ENCODE measurements around the gene JAKMIP2.

JAKMIP2 gene

GRCh38 chr5:147668385-147668784, 114.1 kb downstream of the JAKMIP2 start:
- H3K9me3 ChIP-seq (ENCODE audit: insufficient read depth, low read depth, low read length): no peaks in the 10 kb centered on the region
- no peak for TF ChIP-seq EZH2phosphoT487 (IDR thresholded peaks at IDR 0.05; ENCODE audit: borderline replicate concordance)
- TF ChIP-seq CTCF (conservative IDR thresholded peaks at IDR 0.05; ENCODE audit: low read length): no peak
- H3K9ac ChIP-seq (ENCODE audit: low read depth, low read length, poor library complexity, severe bottlenecking): no peak overlapping the region
- H3K4me1 ChIP-seq (ENCODE audit: insufficient read depth, low read length, poor library complexity, severe bottlenecking): no peaks in the 10 kb centered on the region
- peaks cover 8% of the 10 kb centered on the region; the same call in 1 of the 2 replicates for H3K36me3 ChIP-seq (ENCODE audit: insufficient read depth, low read length)
- H3K9me2 ChIP-seq (replicated peaks; ENCODE audit: low read depth, low read length): no peaks in the 10 kb centered on the region
- H3K4me3 ChIP-seq (ENCODE audit: low read length, poor library complexity, severe bottlenecking): no peak overlapping the region
- H3K4me2 ChIP-seq (ENCODE audit: low read depth, low read length, poor library complexity, severe bottlenecking): no peak overlapping the region
- no peaks in the 10 kb centered on the region for H3F3A ChIP-seq (ENCODE audit: low read depth)
- no peaks in the 10 kb centered on the region for H4K20me1 ChIP-seq (ENCODE audit: insufficient read depth, low read length, poor library complexity, severe bottlenecking)
- no peaks in the 10 kb centered on the region for H3K79me2 ChIP-seq (ENCODE audit: insufficient read depth, low read length)
- H2AFZ ChIP-seq (ENCODE audit: low read length): no peak overlapping the region
- no peaks in the 10 kb centered on the region for H3K27me3 ChIP-seq (ENCODE audit: insufficient read depth, low read length, poor library complexity, severe bottlenecking)

GRCh38 chr5:147667363-147667762, 115.2 kb downstream of the JAKMIP2 start:
- H3K4me3 ChIP-seq (ENCODE audit: low read length, poor library complexity, severe bottlenecking): no peak overlapping the region
- no peaks in the 10 kb centered on the region for H3K4me1 ChIP-seq (ENCODE audit: insufficient read depth, low read length, poor library complexity, severe bottlenecking)
- no peaks in the 10 kb centered on the region for H4K20me1 ChIP-seq (ENCODE audit: insufficient read depth, low read length, poor library complexity, severe bottlenecking)
- H3K4me2 ChIP-seq (ENCODE audit: low read depth, low read length, poor library complexity, severe bottlenecking): no peak overlapping the region
- no peaks in the 10 kb centered on the region for H3K27me3 ChIP-seq (ENCODE audit: insufficient read depth, low read length, poor library complexity, severe bottlenecking)
- TF ChIP-seq EZH2phosphoT487 (IDR thresholded peaks at IDR 0.05; ENCODE audit: borderline replicate concordance): no peak
- H3F3A ChIP-seq (ENCODE audit: low read depth): no peaks in the 10 kb centered on the region
- H3K9ac ChIP-seq (ENCODE audit: low read depth, low read length, poor library complexity, severe bottlenecking): no peak overlapping the region
- H3K36me3 ChIP-seq (ENCODE audit: insufficient read depth, low read length): peaks cover 8% of the 10 kb centered on the region; the same call in 1 of the 2 replicates
- H3K79me2 ChIP-seq (ENCODE audit: insufficient read depth, low read length): no peaks in the 10 kb centered on the region
- no peak overlapping the region for H2AFZ ChIP-seq (ENCODE audit: low read length)
- no peaks in the 10 kb centered on the region for H3K9me3 ChIP-seq (ENCODE audit: insufficient read depth, low read depth, low read length)
- H3K9me2 ChIP-seq (replicated peaks; ENCODE audit: low read depth, low read length): no peaks in the 10 kb centered on the region

GRCh38 chr5:147666419-147666818, 116.1 kb downstream of the JAKMIP2 start:
- no peak overlapping the region for H3K9ac ChIP-seq (ENCODE audit: low read depth, low read length, poor library complexity, severe bottlenecking)
- H3K4me1 ChIP-seq (ENCODE audit: insufficient read depth, low read length, poor library complexity, severe bottlenecking): no peaks in the 10 kb centered on the region
- H4K20me1 ChIP-seq (ENCODE audit: insufficient read depth, low read length, poor library complexity, severe bottlenecking): no peaks in the 10 kb centered on the region

More at GRCh38 chr5:147666419-147666818, 116.1 kb downstream of the JAKMIP2 start:
- Histone ChIP-seq H3K9me3 (ENCODE audit: insufficient read depth, low read depth, low read length) (no peaks in the 10 kb centered on the region), H3K4me2 (ENCODE audit: low read depth, low read length, poor library complexity, severe bottlenecking) (no peak overlapping the region), H3K27me3 (ENCODE audit: insufficient read depth, low read length, poor library complexity, severe bottlenecking) (no peaks in the 10 kb centered on the region), H3K4me3 (ENCODE audit: low read length, poor library complexity, severe bottlenecking) (no peak overlapping the region), H3K36me3 (ENCODE audit: insufficient read depth, low read length) (peaks cover 6% of the 10 kb centered on the region; the same call in 1 of the 2 replicates), H3K79me2 (ENCODE audit: insufficient read depth, low read length) (no peaks in the 10 kb centered on the region), H2AFZ (ENCODE audit: low read length) (no peak overlapping the region), H3F3A (ENCODE audit: low read depth) (no peaks in the 10 kb centered on the region), H3K9me2 (replicated peaks; ENCODE audit: low read depth, low read length) (no peaks in the 10 kb centered on the region)
- TF ChIP-seq EZH2phosphoT487 (IDR thresholded peaks at IDR 0.05; ENCODE audit: borderline replicate concordance) (no peak), CTCF (conservative IDR thresholded peaks at IDR 0.05; ENCODE audit: low read length) (no peak)
